ENCODE results near the gene ANKUB1. TPM values are rescaled to one million over a fixed set of nuclear protein-coding genes. Genes with fewer than 3 reads are reported as not detected.

Gene ANKUB1
- total and polyA plus RNA-seq, 7 donors = 2.9 TPM; not detected in 6

GRCh38 chr3:149732234-149732633 lies 60.1 kb downstream of the ANKUB1 start:
- H3K36me3 ChIP-seq (ENCODE audit: insufficient read depth in 1 of 2, low read depth in 1 of 2) = peaks cover 0 to 9% of the 10 kb centered on the region in 2 donors
- TF ChIP-seq CTCF (IDR thresholded peaks at IDR 0.05) = no peak
- H3K27me3 ChIP-seq (ENCODE audit: insufficient read depth in 3 of 3, low read length in 2 of 3) = peaks cover 0 to 2% (median 0%) of the 10 kb centered on the region in 3 donors
- no peak overlapping the region for H3K27ac ChIP-seq
- no peak overlapping the region for H3K4me3 ChIP-seq
- intact Hi-C loops (cut with DNase I) = no loop called here
- no peaks in the 10 kb centered on the region for H3K4me1 ChIP-seq
- 89 to 95% (median 93%) methylated on average over 3 of the region's 3 CpGs for WGBS, 3 donors
- no peaks in the 10 kb centered on the region for H3K9me3 ChIP-seq
- DNase-seq (no peak), ATAC-seq (no peak)

GRCh38 chr3:149727656-149728055 lies 64.7 kb downstream of the ANKUB1 start:
- Histone ChIP-seq H3K27ac (no peak overlapping the region), H3K36me3 (ENCODE audit: insufficient read depth in 1 of 2, low read depth in 1 of 2) (no peaks in the 10 kb centered on the region), H3K27me3 (ENCODE audit: insufficient read depth in 3 of 3, low read length in 2 of 3) (peaks cover 0 to 2% (median 0%) of the 10 kb centered on the region in 3 donors), H3K4me1 (no peaks in the 10 kb centered on the region), H3K4me3 (no peak overlapping the region), H3K9me3 (no peaks in the 10 kb centered on the region)
- ATAC-seq (no peak), DNase-seq (no peak)
- WGBS, 3 donors = 90 to 93% (median 91%) methylated on average over 2 of the region's 2 CpGs
- no peak for TF ChIP-seq CTCF (IDR thresholded peaks at IDR 0.05)
- intact Hi-C loops (cut with DNase I) = no loop called here

GRCh38 chr3:149726716-149727407 lies 65.5 kb downstream of the ANKUB1 start:
- H3K4me3 ChIP-seq = no peak overlapping the region
- DNase-seq = no peak
- H3K9me3 ChIP-seq = no peaks in the 10 kb centered on the region
- WGBS, 3 donors = 88 to 92% (median 92%) methylated on average over 2 of the region's 2 CpGs
- no peaks in the 10 kb centered on the region for H3K36me3 ChIP-seq (ENCODE audit: insufficient read depth in 1 of 2, low read depth in 1 of 2)
- ATAC-seq = no peak
- intact Hi-C loops (cut with DNase I) = no loop called here
- H3K27ac ChIP-seq = no peak overlapping the region
- no peaks in the 10 kb centered on the region for H3K4me1 ChIP-seq
- TF ChIP-seq CTCF (IDR thresholded peaks at IDR 0.05) = no peak
- peaks cover 0 to 2% (median 0%) of the 10 kb centered on the region in 3 donors for H3K27me3 ChIP-seq (ENCODE audit: insufficient read depth in 3 of 3, low read length in 2 of 3)

GRCh38 chr3:149723781-149724180 lies 68.6 kb downstream of the ANKUB1 start:
- intact Hi-C loops (cut with DNase I) = no loop called here
- no peaks in the 10 kb centered on the region for H3K36me3 ChIP-seq (ENCODE audit: insufficient read depth in 1 of 2, low read depth in 1 of 2)
- H3K27ac ChIP-seq = no peak overlapping the region
- no peak for DNase-seq
- peaks cover 5% of the 10 kb centered on the region for H3K9me3 ChIP-seq
- no peak overlapping the region for H3K4me3 ChIP-seq
- peaks cover 0 to 2% (median 0%) of the 10 kb centered on the region in 3 donors for H3K27me3 ChIP-seq (ENCODE audit: insufficient read depth in 3 of 3, low read length in 2 of 3)
- ATAC-seq = no peak
- no peaks in the 10 kb centered on the region for H3K4me1 ChIP-seq
- no peak for TF ChIP-seq CTCF (IDR thresholded peaks at IDR 0.05)

- Histone ChIP-seq H3K9me3 (peaks cover 5% of the 10 kb centered on the region), H3K27ac (no peak overlapping the region), H3K36me3 (ENCODE audit: insufficient read depth in 1 of 2, low read depth in 1 of 2) (no peaks in the 10 kb centered on the region), H3K4me3 (no peak overlapping the region), H3K27me3 (ENCODE audit: insufficient read depth in 3 of 3, low read length in 2 of 3) (no peaks in the 10 kb centered on the region), H3K4me1 (no peaks in the 10 kb centered on the region)
- no peak for TF ChIP-seq CTCF (IDR thresholded peaks at IDR 0.05)
- intact Hi-C loops (cut with DNase I) = no loop called here
- DNase-seq (no peak), ATAC-seq (no peak)
- WGBS, 3 donors = 90 to 94% (median 92%) methylated on average over 2 of the region's 2 CpGs
Measured at GRCh38 chr3:149720918-149721317, 71.4 kb downstream of the ANKUB1 start.
